WERI-Rb-1 (cell line): ENCODE results near the gene HAS3.

ENCODE experiments used
- DNase-seq: peaks from one replicate; pipeline ENCODE4 v3.0.0-alpha.2; 2020
- H3K27ac ChIP-seq: fragments of 250-450 bp; sonication (Bioruptor Pico); 2 replicates; pipeline ENCODE4 v1.5.1; 2020; ENCODE audit warnings: mild to moderate bottlenecking, moderate library complexity
- H3K27me3 ChIP-seq: fragments of 250-450 bp; sonication (Bioruptor Pico); 2 replicates; pipeline ENCODE4 v1.5.1; 2021; ENCODE audit warnings: mild to moderate bottlenecking, low read depth, moderate library complexity; ENCODE audit not compliant: insufficient read depth, severe bottlenecking
- H3K36me3 ChIP-seq: fragments of 250-450 bp; sonication (Bioruptor Pico); 2 replicates; pipeline ENCODE4 v1.5.1; 2020; ENCODE audit warnings: mild to moderate bottlenecking, moderate library complexity
- H3K4me3 ChIP-seq: 2 replicates; pipeline ENCODE4 v1.5.1; 2011; ENCODE audit warnings: low read depth, mild to moderate bottlenecking, control low read depth, low read length
- H3K9me3 ChIP-seq: fragments of 250-450 bp; sonication (Bioruptor Pico); 2 replicates; pipeline ENCODE4 v1.5.1; 2021; ENCODE audit warnings: mild to moderate bottlenecking, moderate library complexity; ENCODE audit not compliant: severe bottlenecking
- CTCF ChIP-seq: IDR thresholded peaks from 2 replicates; pipeline ENCODE4 v1.5.1; 2011; ENCODE audit warnings: low read depth, mild to moderate bottlenecking, control low read depth, inconsistent platforms, low read length

The HAS3 gene

DNA sequence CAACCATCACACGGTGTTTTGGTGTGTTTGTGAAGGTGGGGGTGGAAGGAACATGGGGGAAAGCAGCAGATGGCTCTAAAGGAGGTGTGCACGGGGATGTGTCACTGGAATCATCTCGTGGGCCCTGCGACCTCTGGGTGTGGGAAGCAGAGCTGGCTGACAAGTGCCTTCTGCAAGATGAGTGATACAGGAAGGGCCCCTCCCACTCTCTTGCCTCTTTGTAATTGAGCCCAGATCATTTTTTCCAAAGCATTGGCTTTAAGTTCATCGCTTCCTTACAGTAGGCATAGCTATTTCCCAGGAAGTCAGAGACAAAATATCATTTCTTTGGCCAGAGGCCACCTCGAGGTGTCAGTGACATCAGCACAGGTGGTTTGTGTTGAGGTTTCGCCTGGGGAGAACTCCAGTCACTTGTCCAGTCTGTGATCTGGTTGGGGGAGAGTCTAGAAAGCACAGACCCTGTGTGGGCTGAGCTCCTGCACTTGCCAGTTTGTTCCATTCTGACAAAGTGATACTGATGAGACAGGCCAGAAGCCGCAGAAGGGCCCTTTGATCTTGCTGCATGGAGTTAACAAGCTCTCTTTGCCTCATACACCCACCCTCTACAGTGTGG lies 60.9 kb downstream of the HAS3 start:
- TF ChIP-seq CTCF: no peak
- Histone ChIP-seq H3K9me3 (no peaks in the 10 kb centered on the region), H3K36me3 (peaks cover 73% of the 10 kb centered on the region), H3K4me3 (no peak overlapping the region), H3K27me3 (no peaks in the 10 kb centered on the region), H3K27ac (no peak overlapping the region)
- DNase-seq: no peak

GRCh38 chr16:69166946-69167930 lies 61.8 kb downstream of the HAS3 start:
- Histone ChIP-seq H3K4me3 (no peak overlapping the region), H3K27me3 (no peaks in the 10 kb centered on the region), H3K36me3 (peaks cover 64% of the 10 kb centered on the region), H3K9me3 (no peaks in the 10 kb centered on the region), H3K27ac (no peak overlapping the region)
- TF ChIP-seq CTCF: no peak
- DNase-seq: no peak
